Stimulated activated CD4-positive, alpha-beta T cell treated with anti-CD3 and anti-CD28 coated beads, Interleukin-1b, Interleukin-23, amount 100 ng/mL, for 48 hours (primary cell): ENCODE measurements around the gene MCTP1.

Source experiments
- DNase-seq: peaks from one replicate; pipeline ENCODE4 v3.0.0-alpha.2; 2020

The MCTP1 gene

DNA sequence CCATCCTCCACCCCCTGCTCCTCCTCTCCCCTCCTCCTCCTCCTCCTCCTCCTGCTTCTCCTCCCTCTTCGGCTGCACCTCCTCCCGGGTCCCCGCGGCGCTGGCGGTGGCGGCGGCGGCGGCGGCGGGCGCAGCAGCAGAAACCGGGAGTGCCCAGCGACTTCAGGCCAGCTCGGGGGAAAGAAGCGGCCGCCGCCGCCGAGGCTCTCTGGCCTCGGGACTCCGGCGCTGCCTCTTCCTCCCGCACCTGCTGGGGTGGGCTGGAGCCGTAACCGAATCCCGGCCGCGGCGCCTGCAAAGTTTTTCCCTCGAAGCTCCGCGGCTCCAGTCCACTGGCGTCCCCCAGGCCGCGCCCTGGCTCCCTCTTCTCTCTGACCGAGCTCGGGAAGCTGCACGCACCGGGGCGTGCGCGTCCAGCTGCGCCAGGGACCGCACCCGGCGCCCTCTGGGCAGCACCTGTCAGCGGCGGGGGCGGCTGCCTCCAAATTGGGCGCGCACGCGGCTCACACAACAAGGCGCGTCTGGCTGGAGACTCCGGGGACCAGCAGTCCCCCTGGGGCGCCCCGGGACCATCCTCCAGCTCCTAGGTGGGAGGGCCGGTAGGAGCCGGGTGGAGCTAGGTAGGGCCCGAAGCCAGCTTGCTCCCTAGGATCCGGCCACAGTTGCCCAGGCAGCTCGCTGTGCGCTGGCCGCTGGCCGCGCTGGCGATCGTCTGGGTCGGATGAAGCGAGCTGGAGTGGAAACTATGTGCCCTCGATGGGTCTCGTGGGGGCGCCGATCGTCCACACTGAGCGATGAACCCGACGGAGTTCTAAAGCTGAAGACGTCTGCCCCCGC is at the start of gene MCTP1:
Gene MCTP1 (minus strand): TSS at position 523 of the 837 bp plus-strand sequence.
- peak; percentile 4 for DNase-seq

- no peak for DNase-seq
Observed at GRCh38 chr5:95332158-95332557, 47.3 kb upstream of the MCTP1 start.

GRCh38 chr5:95331358-95331757 is 46.5 kb upstream of the MCTP1 start:
- no peak for DNase-seq

DNA sequence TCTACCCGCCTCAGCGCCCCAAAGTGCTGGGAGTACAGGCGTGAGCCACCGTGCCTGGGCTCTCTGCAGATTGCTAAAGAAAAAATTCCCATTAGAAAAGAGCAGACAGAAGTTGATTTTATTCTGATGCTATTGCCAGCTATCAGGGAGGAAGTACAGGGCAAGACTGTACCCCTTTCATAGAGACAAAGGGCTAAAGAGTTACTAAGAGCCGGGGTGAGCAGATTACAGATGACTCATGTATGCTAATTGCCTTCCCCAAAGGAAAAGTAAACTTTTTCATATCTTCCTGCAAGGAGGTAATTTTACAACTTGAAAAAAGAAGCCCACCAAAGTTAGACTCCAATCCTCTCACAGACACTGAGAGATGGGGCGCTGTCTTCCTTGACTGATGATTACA is 42.3 kb upstream of the MCTP1 start:
- no peak for DNase-seq

GRCh38 chr5:95317687-95318086 is 32.8 kb upstream of the MCTP1 start:
- DNase-seq, result no peak

DNA sequence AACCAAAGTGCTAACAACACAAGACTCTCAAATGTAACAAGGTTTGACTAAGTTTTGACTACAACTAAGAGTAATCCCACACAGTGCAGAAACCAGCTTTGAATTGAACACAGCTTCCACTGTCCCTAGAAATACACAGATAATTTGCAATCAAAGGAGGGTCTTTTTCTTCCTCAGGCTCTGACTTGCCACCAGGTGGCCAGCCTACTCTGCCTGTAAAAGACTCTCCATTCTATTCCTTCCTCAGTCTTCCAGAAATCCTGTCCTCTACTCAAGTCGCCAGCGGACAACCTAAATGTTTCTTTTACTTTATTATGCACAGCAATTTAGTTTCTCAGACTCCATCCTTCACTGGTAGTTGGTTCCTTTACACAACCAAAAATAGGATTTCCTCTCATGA is 32.2 kb upstream of the MCTP1 start:
- DNase-seq, result no peak

DNA sequence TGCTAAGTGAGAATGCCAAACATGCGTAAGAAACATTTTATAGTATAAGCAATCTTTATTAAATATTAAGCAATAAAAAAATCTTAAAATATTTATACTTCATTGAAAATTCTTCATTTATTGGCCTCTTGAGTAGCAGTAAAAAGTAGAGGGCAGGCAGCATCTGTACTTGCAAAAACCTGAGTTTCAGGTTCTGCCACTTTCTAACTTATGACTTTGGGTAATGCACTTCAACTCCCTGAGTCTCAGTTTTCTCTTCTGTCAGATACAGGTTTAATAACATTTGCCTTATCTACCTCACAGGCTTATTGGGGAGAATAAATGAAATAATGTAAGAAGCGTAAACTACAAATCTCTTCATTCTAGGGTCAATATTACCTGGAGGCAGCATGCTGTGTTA is 19.8 kb upstream of the MCTP1 start:
- no peak for DNase-seq

GRCh38 chr5:95298651-95299050 is 13.8 kb upstream of the MCTP1 start:
- DNase-seq, result no peak

DNA sequence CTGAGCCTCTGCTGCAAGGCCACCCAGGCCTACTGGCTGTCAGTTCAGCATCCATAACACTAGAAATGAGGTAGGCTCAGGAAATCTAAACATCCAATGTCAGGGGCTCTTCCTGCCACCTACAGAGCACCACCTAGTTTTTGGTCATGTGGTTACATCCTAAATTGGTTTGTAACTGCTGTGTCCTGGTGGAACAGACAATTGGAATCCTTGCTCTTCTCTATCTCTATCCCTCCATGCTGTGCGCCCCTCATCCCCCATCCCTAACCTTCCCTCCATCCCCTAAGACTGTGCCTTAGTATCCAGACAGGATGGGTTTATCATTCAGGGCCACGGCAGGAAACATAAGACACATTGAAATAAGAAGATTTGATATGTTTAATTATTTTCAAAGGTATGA is 11.4 kb upstream of the MCTP1 start:
- DNase-seq, result no peak

- DNase-seq, result no peak
Observed at GRCh38 chr5:95285409-95285755, 488 bp upstream of the MCTP1 start.

DNA sequence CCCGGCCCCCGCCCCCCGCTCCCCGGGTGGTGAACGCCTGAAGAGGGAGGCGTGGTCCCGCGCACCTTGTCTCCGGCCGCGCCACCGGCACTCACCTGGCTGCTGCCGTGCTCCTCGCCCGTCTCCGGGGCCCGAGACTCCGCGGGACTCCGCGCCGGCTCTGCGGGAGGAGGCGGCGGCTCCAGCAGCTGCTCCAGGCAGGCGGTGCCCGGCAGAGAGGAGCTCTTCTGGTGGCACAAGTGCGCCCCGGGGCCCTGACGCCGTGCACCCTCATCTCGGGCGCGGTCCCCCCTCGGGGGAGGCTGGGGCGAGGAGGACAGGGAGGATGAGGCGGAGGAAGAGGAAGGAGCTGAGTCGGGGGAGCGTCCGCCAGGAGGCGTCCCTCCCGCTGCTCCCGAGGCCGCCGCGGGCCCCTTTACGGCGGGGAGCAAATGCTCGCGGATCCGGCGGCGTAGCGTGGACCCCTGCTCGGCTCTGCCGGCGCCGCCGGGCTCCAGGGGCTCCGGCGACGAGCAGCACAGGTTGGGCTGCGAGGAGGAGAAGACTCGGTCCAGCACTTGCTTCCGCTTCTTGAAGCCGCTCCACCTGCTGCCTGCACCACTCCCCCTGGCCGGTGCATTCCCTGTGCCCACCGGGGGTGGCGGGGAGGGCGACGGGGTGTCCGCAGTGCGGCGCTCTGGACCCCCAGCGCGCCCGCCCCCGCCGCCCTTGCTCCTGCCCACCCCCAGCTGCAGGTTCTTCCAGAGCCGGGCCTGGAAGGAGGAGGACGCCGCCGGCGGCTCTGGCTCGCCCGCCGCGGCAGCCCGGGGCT is 928 bp downstream of the MCTP1 start:
- peak; percentile 13 for DNase-seq

- DNase-seq, result no peak
Observed at GRCh38 chr5:95283022-95283615, 1.8 kb downstream of the MCTP1 start.

DNA sequence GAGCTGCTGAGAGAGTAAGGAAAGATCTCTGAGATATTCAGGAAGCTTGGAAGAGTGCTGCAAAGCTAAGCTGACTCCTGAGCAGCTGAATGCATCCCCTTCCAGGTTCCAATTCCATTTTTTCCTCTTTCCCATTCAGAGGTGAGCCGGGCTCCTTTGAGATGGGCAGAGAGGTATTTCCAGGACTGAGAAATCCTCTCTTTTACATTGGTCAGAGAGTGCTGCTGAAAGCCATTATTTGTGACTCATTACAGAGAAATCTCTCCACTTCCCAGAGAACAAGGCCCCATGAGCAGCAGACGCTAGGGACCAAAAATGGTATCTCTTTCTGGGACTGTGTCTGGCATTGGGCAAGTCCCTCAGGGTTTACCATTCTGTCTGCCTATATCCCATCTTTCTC is 3.7 kb downstream of the MCTP1 start:
- no peak for DNase-seq

GRCh38 chr5:95280401-95281095 is 4.3 kb downstream of the MCTP1 start:
- DNase-seq, result no peak

DNA sequence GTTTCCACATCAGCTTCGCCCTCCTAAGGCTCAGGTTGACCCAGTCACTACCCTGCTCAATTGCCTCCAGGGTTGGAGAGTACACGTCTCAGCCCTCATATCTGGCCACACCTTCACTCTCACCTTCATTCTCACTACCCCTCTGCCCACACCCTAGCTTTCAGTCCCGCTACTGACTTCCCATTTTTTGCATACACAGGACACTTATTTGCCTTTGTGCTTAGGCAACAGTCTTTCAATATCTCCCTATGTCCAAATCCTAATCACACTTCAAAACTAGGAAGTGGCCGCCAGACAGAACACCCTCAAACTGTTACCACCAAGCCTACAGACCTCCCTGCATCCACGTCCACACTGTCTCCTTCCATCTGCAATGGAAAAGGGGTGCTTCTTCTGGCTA is 10.9 kb downstream of the MCTP1 start:
- DNase-seq, result no peak

GRCh38 chr5:95272316-95272929 is 12.5 kb downstream of the MCTP1 start:
- no peak for DNase-seq

GRCh38 chr5:95262933-95263660 is 21.8 kb downstream of the MCTP1 start:
- DNase-seq, result no peak

- no peak for DNase-seq
Observed at GRCh38 chr5:95261437-95262175, 23.3 kb downstream of the MCTP1 start.

DNA sequence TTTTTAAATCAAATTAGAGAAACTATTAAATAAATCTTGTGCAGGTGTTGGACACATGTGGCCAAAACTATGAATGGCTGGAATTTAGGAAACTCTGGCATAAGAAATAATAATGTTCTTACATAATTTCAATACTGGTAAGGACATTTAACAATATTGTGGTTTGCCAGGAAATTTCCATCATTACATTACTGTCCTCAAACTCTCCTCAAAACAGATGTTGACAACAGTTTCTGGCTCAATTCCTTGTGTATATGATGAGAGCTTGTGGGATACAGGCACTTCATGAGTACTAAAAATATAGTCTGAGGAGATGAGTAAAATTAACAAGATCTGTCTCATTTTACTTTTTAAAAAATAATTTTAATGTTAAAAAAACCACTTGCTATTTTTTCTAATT is 27.9 kb downstream of the MCTP1 start:
- DNase-seq, result no peak

- DNase-seq, result no peak
Observed at GRCh38 chr5:95256446-95256845, 28.4 kb downstream of the MCTP1 start.

DNA sequence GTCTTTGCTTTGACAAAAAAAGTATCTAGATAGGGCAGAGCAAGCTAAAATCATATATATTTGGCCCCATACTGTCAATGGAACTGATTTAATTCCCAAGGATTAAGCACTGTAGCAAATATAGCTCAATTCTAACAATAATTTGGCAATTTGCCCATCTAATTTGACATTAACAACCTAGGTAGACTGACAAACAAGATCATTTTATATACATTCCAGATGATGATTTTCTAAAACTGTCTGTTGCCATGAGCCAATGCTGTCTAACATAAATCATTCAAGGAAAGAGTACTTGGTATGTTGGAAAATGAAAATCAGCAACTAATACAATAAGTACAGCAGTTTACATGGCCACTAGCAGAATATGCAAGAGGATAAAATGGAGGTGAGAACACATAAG is 32.1 kb downstream of the MCTP1 start:
- no peak for DNase-seq
